IMR-90 (cell line): ENCODE results near the gene PDE6B. TPM values are rescaled to one million over a fixed set of nuclear protein-coding genes. Genes with fewer than 3 reads are reported as not detected.

Experiments
- ATAC-seq: fragments of 200-7000 bp; cut with Tn5 transposase; 2 replicates; pipeline ENCODE4 v1.9.1; 2020; ENCODE audit warnings: low read depth, mild to moderate bottlenecking, moderate library complexity
- BruUV-seq: library from RNA; stranded (reverse); fragments of 400-500 nt; replicated peaks from 2 replicates; lab custom pipeline; 2021; lab: Mats Ljungman, UMichigan
- CTCF ChIA-PET: fragments of 300-600 bp; formaldehyde crosslinking; extraction: SDS; loops from one replicate; lab custom pipeline; 2021; ENCODE audit warnings: antibody characterized with exemption; lab: Yijun Ruan, JAX
- POLR2A ChIA-PET: fragments of 300-600 bp; sonication (Branson Sonifier 250); formaldehyde crosslinking; loops from one replicate; lab custom pipeline; 2022; ENCODE audit warnings: antibody characterized with exemption; ENCODE audit not compliant: unreplicated experiment; lab: Charles Lee
- DNase-seq: peaks from one replicate; pipeline ENCODE4 v3.0.0; 2013
- H2AFZ ChIP-seq: replicated peaks from 2 replicates; pipeline ENCODE3; 2013; ENCODE audit warnings: low read length, mild to moderate bottlenecking; ENCODE audit not compliant: poor library complexity
- H2AK5ac ChIP-seq: 2 replicates; pipeline ENCODE4 v1.6.1; 2013; ENCODE audit warnings: low read depth, low read length, inconsistent platforms
- H2AK9ac ChIP-seq: replicated peaks from 2 replicates; pipeline ENCODE3; 2013; ENCODE audit warnings: mild to moderate bottlenecking, low read depth, low read length, moderate library complexity; ENCODE audit not compliant: poor library complexity
- H2BK120ac ChIP-seq: 2 replicates; pipeline ENCODE4 v1.6.1; 2013; ENCODE audit warnings: low read depth, low read length, inconsistent platforms
- H2BK15ac ChIP-seq: 3 replicates; pipeline ENCODE4 v1.6.1; 2013; ENCODE audit warnings: low read depth, low read length, inconsistent platforms
- H2BK20ac ChIP-seq: 2 replicates; pipeline ENCODE4 v1.6.1; 2013; ENCODE audit warnings: low read depth, mild to moderate bottlenecking, inconsistent platforms, low read length, moderate library complexity
- H2BK5ac ChIP-seq: 2 replicates; pipeline ENCODE4 v1.6.1; 2013; ENCODE audit warnings: mild to moderate bottlenecking, low read depth, low read length, inconsistent platforms; ENCODE audit not compliant: poor library complexity, severe bottlenecking
- H3K14ac ChIP-seq: replicated peaks from 2 replicates; pipeline ENCODE4 v1.6.1; 2013; ENCODE audit warnings: low read depth, low read length, inconsistent platforms
- H3K18ac ChIP-seq: 2 replicates; pipeline ENCODE4 v1.6.1; 2013; ENCODE audit warnings: low read depth, low read length, control low read depth
- H3K23ac ChIP-seq: 2 replicates; pipeline ENCODE4 v1.6.1; 2013; ENCODE audit warnings: low read depth, low read length, inconsistent platforms
- H3K27ac ChIP-seq: 2 replicates; pipeline ENCODE4 v1.5.1; 2013; ENCODE audit warnings: mild to moderate bottlenecking, control low read depth, low read length; ENCODE audit not compliant: insufficient read depth
- H3K27me3 ChIP-seq: 2 replicates; pipeline ENCODE4 v1.6.1; 2013; ENCODE audit warnings: low read length; ENCODE audit not compliant: control insufficient read depth, insufficient read depth
- H3K36me3 ChIP-seq: 2 replicates; pipeline ENCODE4 v1.6.1; 2013; ENCODE audit warnings: low read length, mixed read lengths; ENCODE audit not compliant: control insufficient read depth, insufficient read depth
- H3K4ac ChIP-seq: 2 replicates; pipeline ENCODE4 v1.6.1; 2013; ENCODE audit warnings: low read depth, low read length, inconsistent platforms
- H3K4me1 ChIP-seq: 2 replicates; pipeline ENCODE4 v1.6.1; 2013; ENCODE audit warnings: low read length, mixed read lengths; ENCODE audit not compliant: control insufficient read depth, insufficient read depth
- H3K4me2 ChIP-seq: 2 replicates; pipeline ENCODE4 v1.6.1; 2013; ENCODE audit warnings: low read depth, mild to moderate bottlenecking, control low read depth, low read length, moderate library complexity
- H3K4me3 ChIP-seq: 2 replicates; pipeline ENCODE4 v1.5.1; 2013; ENCODE audit warnings: low read depth, mild to moderate bottlenecking, control low read depth, low read length, moderate library complexity; ENCODE audit not compliant: insufficient read depth
- H3K56ac ChIP-seq: 2 replicates; pipeline ENCODE4 v1.6.1; 2013; ENCODE audit warnings: low read length, inconsistent platforms; ENCODE audit not compliant: insufficient read depth; ENCODE audit errors: extremely low read depth
- H3K79me1 ChIP-seq, 2 experiments: 2 replicates each; pipeline ENCODE4 v1.6.1; 2013; ENCODE audit warnings: low read length in 2 of 2, inconsistent platforms in 1 of 2, low read depth in 1 of 2
- H3K9ac ChIP-seq: 2 replicates; pipeline ENCODE4 v1.6.1; 2013; ENCODE audit warnings: low read depth, low read length, control low read depth
- H3K9me1 ChIP-seq: 2 replicates; pipeline ENCODE4 v1.6.1; 2013; ENCODE audit warnings: low read length, inconsistent platforms; ENCODE audit not compliant: insufficient read depth
- H3K9me3 ChIP-seq: 2 replicates; pipeline ENCODE4 v1.6.1; 2013; ENCODE audit warnings: low read length; ENCODE audit not compliant: control insufficient read depth, insufficient read depth
- H4K20me1 ChIP-seq: 2 replicates; pipeline ENCODE4 v1.6.1; 2013; ENCODE audit warnings: low read length, inconsistent platforms; ENCODE audit not compliant: insufficient read depth
- H4K5ac ChIP-seq: 2 replicates; pipeline ENCODE4 v1.6.1; 2013; ENCODE audit warnings: mild to moderate bottlenecking, low read depth, low read length, control low read depth
- H4K8ac ChIP-seq, 2 experiments: 2 replicates each; pipeline ENCODE4 v1.6.1; 2013; ENCODE audit warnings: low read depth in 2 of 2, low read length in 2 of 2, control low read depth in 1 of 2, inconsistent platforms in 1 of 2
- H4K91ac ChIP-seq: 2 replicates; pipeline ENCODE4 v1.6.1; 2013; ENCODE audit warnings: low read depth, low read length, inconsistent platforms; ENCODE audit not compliant: insufficient read depth
- MAZ ChIP-seq: IDR thresholded peaks from 2 replicates; pipeline ENCODE4 v1.6.1; 2012; ENCODE audit warnings: low read depth, mild to moderate bottlenecking, low read length, improper control_type of control experiment, moderate library complexity, borderline replicate concordance
- NFE2L2 ChIP-seq: fragments of 150-350 bp; IDR thresholded peaks from 2 replicates; pipeline ENCODE4 v1.6.1; 2016; ENCODE audit warnings: low read depth, mild to moderate bottlenecking, low read length
- WGBS, 2 experiments: methylation state at CpG; one replicate each; pipeline versions ENCODE4 v1.1.5 to v1.1.7; 2013; ENCODE audit warnings: missing lambda C conversion rate in 2 of 2; ENCODE audit not compliant: insufficient read length in 1 of 2; ENCODE audit errors: extremely low coverage in 2 of 2; 5-methylcytosine and 5-hydroxymethylcytosine counted together
- dilution Hi-C: fragments of 300-500 bp; cut with HindIII; formaldehyde crosslinking; loops from one replicate; pipeline ENCODE4 v1.14.3; 2018; ENCODE audit warnings: low sequenced_read_pairs; ENCODE audit not compliant: unreplicated experiment
- in situ Hi-C: fragments of 300-500 bp; cut with MboI; formaldehyde crosslinking; loops from 3 replicates; pipeline ENCODE4 v1.14.3; 2019; ENCODE audit warnings: low sequenced_read_pairs, inconsistent platforms, mixed read lengths
- intact Hi-C: fragments of 100-400 bp; cut with micrococcal nuclease; formaldehyde crosslinking; loops from 2 replicates; pipeline ENCODE4 v1.10.0; 2022
- polyA plus RNA-seq, 3 experiments: library from polyadenylated mRNA; depleted of rRNA; stranded (reverse); fragments of >200 nt; gene quantifications; 2 replicates each; pipeline ENCODE4 v1.2.3, GENCODE V29; 2012; ENCODE audit warnings: low replicate concordance in 1 of 3
- total RNA-seq: library from RNA; depleted of rRNA; stranded (reverse); fragments of >200 nt; gene quantifications from 2 replicates; pipeline ENCODE4 v1.2.3, GENCODE V29; 2012

PDE6B gene
- total and polyA plus RNA-seq, 2 of the 4 experiments (the other 2 are of a cell fraction) = under 0.01 TPM; not detected in 1

DNA sequence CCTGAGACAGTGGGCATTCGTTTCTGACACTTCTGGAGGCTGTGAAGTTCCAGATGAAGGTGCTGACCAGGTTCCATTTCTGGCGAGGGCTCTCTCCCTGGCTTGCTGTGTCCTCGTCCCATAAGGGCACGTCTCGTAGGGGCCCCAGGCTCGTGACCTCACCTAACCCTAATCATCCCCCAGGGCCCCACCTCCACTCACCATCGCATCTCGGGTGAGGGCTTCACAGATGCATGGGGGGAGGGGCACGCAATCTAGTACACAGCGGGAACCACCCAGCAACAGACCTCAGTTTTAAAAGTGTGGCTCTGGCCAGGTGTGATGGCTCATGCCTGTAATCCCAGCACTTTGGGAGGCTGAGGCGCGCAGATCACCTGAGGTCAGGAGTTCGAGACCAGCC is 22.1 kb downstream of the PDE6B start:
- no peak for DNase-seq
- Histone ChIP-seq H2AFZ (no peak overlapping the region), H2AK9ac (no peak overlapping the region), H3K36me3 (no peaks in the 10 kb centered on the region), H3K79me1 (no peaks in the 10 kb centered on the region), H2BK120ac (no peak overlapping the region), H3K4me3 (no peak overlapping the region), H2BK15ac (no peak overlapping the region), H3K23ac (no peak overlapping the region), H2BK20ac (no peak overlapping the region), H4K8ac (no peak overlapping the region), H4K91ac (no peak overlapping the region), H4K5ac (no peak overlapping the region), H2AK5ac (no peak overlapping the region), H4K20me1 (no peaks in the 10 kb centered on the region), H3K18ac (no peak overlapping the region), H3K9me3 (peaks cover 3% of the 10 kb centered on the region), H3K56ac (no peak overlapping the region), H3K4me2 (no peak overlapping the region), H3K27ac (no peak overlapping the region), H3K9ac (no peak overlapping the region), H2BK5ac (no peak overlapping the region), H3K27me3 (peaks cover 11% of the 10 kb centered on the region; the same call in 1 of the 2 replicates), H3K4me1 (no peaks in the 10 kb centered on the region), H3K4ac (no peak overlapping the region), H3K14ac (no peak overlapping the region), H3K9me1 (no peaks in the 10 kb centered on the region)
- in situ Hi-C loops (no loop called here), intact Hi-C loops (no loop called here), dilution Hi-C loops (no loop called here)
- BruUV-seq = no TSS peak
- TF ChIP-seq NFE2L2 (no peak), MAZ (no peak)
- ATAC-seq = no peak
- WGBS, 2 experiments = 57% methylated on average over 1 of the region's 13 CpGs; no CpG with 5 or more reads in 1 of the 2 experiments
- POLR2A ChIA-PET = no interaction called here
- CTCF ChIA-PET = no interaction called here
